H1 (cell line): ENCODE data around the gene RRM2. TPM values are rescaled to one million over a fixed set of nuclear protein-coding genes. Genes with fewer than 3 reads are reported as not detected.

Source experiments
- CTCF ChIA-PET: fragments of 300-600 bp; sonication (Branson Sonifier 250); formaldehyde crosslinking; loops from one replicate; lab custom pipeline; 2021; ENCODE audit not compliant: partially characterized antibody; lab: Charles Lee
- POLR2A ChIA-PET: fragments of 300-600 bp; sonication (Branson Sonifier 250); formaldehyde crosslinking; loops from one replicate; lab custom pipeline; 2021; ENCODE audit warnings: inconsistent platforms; ENCODE audit not compliant: partially characterized antibody; lab: Charles Lee
- DNase-seq, 2 experiments: peaks; one replicate each; pipeline versions ENCODE4 v3.0.0 to v3.0.0-alpha.2; 2010 to 2022; ENCODE audit warnings: low spot score in 2 of 2, low read depth in 1 of 2, mixed read lengths in 1 of 2
- FAIRE-seq: peaks from 2 replicates; lab custom pipeline; 2011; peaks lifted over from hg19 to GRCh38; lab: Jason Lieb, UNC
- H2AFZ ChIP-seq: 2 replicates; pipeline ENCODE4 v1.8.1; 2012; ENCODE audit warnings: low read length, inconsistent platforms
- H2AK5ac ChIP-seq: 2 replicates; pipeline ENCODE4 v1.6.1; 2013; ENCODE audit warnings: low read depth, low read length
- H2BK120ac ChIP-seq: replicated peaks from 2 replicates; pipeline ENCODE3; 2013; ENCODE audit warnings: low read depth, low read length, inconsistent platforms
- H2BK12ac ChIP-seq: 2 replicates; pipeline ENCODE4 v1.6.1; 2013; ENCODE audit warnings: low read depth, low read length
- H2BK15ac ChIP-seq: 2 replicates; pipeline ENCODE4 v1.6.1; 2013; ENCODE audit warnings: low read length
- H2BK20ac ChIP-seq: 2 replicates; pipeline ENCODE4 v1.6.1; 2013; ENCODE audit warnings: low read length
- H2BK5ac ChIP-seq: 2 replicates; pipeline ENCODE4 v1.6.1; 2013; ENCODE audit warnings: low read depth, low read length
- H3K14ac ChIP-seq: 2 replicates; pipeline ENCODE4 v1.6.1; 2013; ENCODE audit warnings: inconsistent platforms; ENCODE audit not compliant: insufficient read length
- H3K18ac ChIP-seq: 2 replicates; pipeline ENCODE4 v1.6.1; 2013; ENCODE audit warnings: low read length; ENCODE audit errors: extremely low read depth
- H3K23ac ChIP-seq: 2 replicates; pipeline ENCODE4 v1.6.1; 2013; ENCODE audit warnings: inconsistent platforms; ENCODE audit not compliant: insufficient read length
- H3K23me2 ChIP-seq: 2 replicates; pipeline ENCODE4 v1.6.1; 2013; ENCODE audit warnings: low read depth, low read length
- H3K27ac ChIP-seq: 2 replicates; pipeline ENCODE4 v1.6.1; 2011; ENCODE audit warnings: low read depth, low read length, inconsistent platforms
- H3K27me3 ChIP-seq, 4 experiments: replicated peaks in 1 of 4; 1 replicate in 1 of 4; 2 replicates in 3 of 4; pipeline versions ENCODE4 v1.6.1 to v1.8.1; 2011 to 2013; ENCODE audit warnings: low read length in 3 of 4, mild to moderate bottlenecking in 3 of 4, inconsistent platforms in 2 of 4, mixed read lengths in 2 of 4, moderate library complexity in 1 of 4; ENCODE audit not compliant: control insufficient read depth in 3 of 4, insufficient read depth in 3 of 4; ENCODE audit errors: extremely low read depth in 1 of 4
- H3K36me3 ChIP-seq, 4 experiments: 2 replicates each; pipeline versions ENCODE4 v1.6.1 to v1.8.1; 2011 to 2013; ENCODE audit warnings: mild to moderate bottlenecking in 4 of 4, low read length in 3 of 4, moderate library complexity in 2 of 4, control low read depth in 1 of 4, inconsistent platforms in 1 of 4; ENCODE audit not compliant: insufficient read depth in 4 of 4, control insufficient read depth in 2 of 4
- H3K4ac ChIP-seq: replicated peaks from 2 replicates; pipeline ENCODE3; 2013; ENCODE audit warnings: low read length, low read depth, mixed read lengths, inconsistent platforms; ENCODE audit not compliant: insufficient read length
- H3K4me1 ChIP-seq, 4 experiments: replicated peaks in 1 of 4; 1 replicate in 1 of 4; 2 replicates in 3 of 4; pipeline versions ENCODE4 v1.6.1 to v1.8.1; 2011 to 2013; ENCODE audit warnings: low read length in 3 of 4, inconsistent platforms in 2 of 4, mixed read lengths in 1 of 4; ENCODE audit not compliant: insufficient read depth in 4 of 4, control insufficient read depth in 3 of 4
- H3K4me2 ChIP-seq, 2 experiments: 2 replicates each; pipeline versions ENCODE4 v1.6.1 to v1.8.1; 2011 to 2013; ENCODE audit warnings: low read depth in 2 of 2, low read length in 2 of 2, control low read depth in 1 of 2, inconsistent platforms in 1 of 2, mild to moderate bottlenecking in 1 of 2; ENCODE audit not compliant: insufficient read depth in 1 of 2
- H3K4me3 ChIP-seq, 4 experiments: fragments of 200-600, 300-600 bp in 1 of 4; sonication (generic), shearing (Covaris generic), sonication (Bioruptor Twin) in 1 of 4; 2 replicates each; pipeline versions ENCODE4 v1.5.1 to v1.8.1; 2011 to 2016; ENCODE audit warnings: low read length in 4 of 4, low read depth in 3 of 4, control low read depth in 2 of 4, inconsistent platforms in 2 of 4, mild to moderate bottlenecking in 2 of 4, mixed read lengths in 1 of 4, moderate library complexity in 1 of 4; ENCODE audit not compliant: insufficient read depth in 2 of 4; ENCODE audit errors: extremely low read depth in 1 of 4
- H3K56ac ChIP-seq: replicated peaks from 2 replicates; pipeline ENCODE3; 2013; ENCODE audit warnings: low read depth, mild to moderate bottlenecking, mixed read lengths, low read length, inconsistent platforms; ENCODE audit not compliant: insufficient read length
- H3K79me1 ChIP-seq: 2 replicates; pipeline ENCODE4 v1.6.1; 2013; ENCODE audit warnings: low read depth, low read length, control low read depth
- H3K79me2 ChIP-seq, 2 experiments: 2 replicates each; pipeline versions ENCODE4 v1.6.1 to v1.8.1; 2012 to 2013; ENCODE audit warnings: low read length in 2 of 2, mild to moderate bottlenecking in 2 of 2, inconsistent platforms in 1 of 2; ENCODE audit not compliant: insufficient read depth in 2 of 2, control insufficient read depth in 1 of 2
- H3K9ac ChIP-seq, 4 experiments: replicated peaks in 1 of 4; 1 replicate in 1 of 4; 2 replicates in 3 of 4; pipeline versions ENCODE4 v1.6.1 to v1.8.1; 2011 to 2013; ENCODE audit warnings: low read depth in 3 of 4, low read length in 3 of 4, control low read depth in 2 of 4, mild to moderate bottlenecking in 2 of 4, moderate library complexity in 2 of 4, inconsistent platforms in 1 of 4; ENCODE audit errors: extremely low read depth in 1 of 4
- H3K9me3 ChIP-seq, 2 experiments: 2 replicates each; pipeline versions ENCODE4 v1.6.1 to v1.8.1; 2012 to 2013; ENCODE audit warnings: mild to moderate bottlenecking in 2 of 2, moderate library complexity in 2 of 2, control low read depth in 1 of 2, inconsistent platforms in 1 of 2, low read depth in 1 of 2, low read length in 1 of 2, mixed read lengths in 1 of 2; ENCODE audit not compliant: insufficient read depth in 2 of 2
- H4K20me1 ChIP-seq, 2 experiments: replicated peaks in 1 of 2; 2 replicates each; pipeline versions ENCODE3 to v1.8.1; 2011 to 2013; ENCODE audit warnings: inconsistent platforms in 2 of 2, low read length in 2 of 2, mild to moderate bottlenecking in 1 of 2; ENCODE audit not compliant: insufficient read depth in 2 of 2, control insufficient read depth in 1 of 2
- H4K5ac ChIP-seq: 2 replicates; pipeline ENCODE4 v1.6.1; 2013; ENCODE audit warnings: low read length, low read depth, mixed read lengths, inconsistent platforms; ENCODE audit not compliant: insufficient read length
- H4K8ac ChIP-seq: 2 replicates; pipeline ENCODE4 v1.8.0; 2013; ENCODE audit warnings: mild to moderate bottlenecking, moderate library complexity, low read length, inconsistent platforms; ENCODE audit not compliant: insufficient read depth; ENCODE audit errors: extremely low read depth
- H4K91ac ChIP-seq: replicated peaks from 2 replicates; pipeline ENCODE3; 2013; ENCODE audit warnings: low read length, mixed read lengths, inconsistent platforms; ENCODE audit not compliant: insufficient read length
- CEBPB ChIP-seq: IDR thresholded peaks from 2 replicates; pipeline ENCODE4 v1.6.1; 2012; ENCODE audit warnings: low read depth, low read length
- KDM1A ChIP-seq: fragments of 200-600, 300-600 bp; sonication (generic); IDR thresholded peaks from 2 replicates; pipeline ENCODE4 v1.7.1; 2016; ENCODE audit warnings: mild to moderate bottlenecking, low read length, borderline replicate concordance
- KDM4A ChIP-seq: IDR thresholded peaks from one replicate; pipeline ENCODE4 v1.7.1; 2012; ENCODE audit warnings: low read depth, mild to moderate bottlenecking, moderate library complexity, low read length, inconsistent platforms; ENCODE audit not compliant: severe bottlenecking
- POLR2A ChIP-seq, 2 experiments: IDR thresholded peaks; 1 replicate in 1 of 2; 2 replicates in 1 of 2; pipeline ENCODE4 v1.6.1; 2011; ENCODE audit warnings: low read depth in 2 of 2, low read length in 2 of 2, mild to moderate bottlenecking in 2 of 2; ENCODE audit errors: control extremely low read depth in 1 of 2
- SP2 ChIP-seq: IDR thresholded peaks from 2 replicates; pipeline ENCODE4 v1.6.1; 2012; ENCODE audit warnings: mild to moderate bottlenecking, low read length, inconsistent platforms
- WGBS, 2 experiments: shearing (Covaris generic) in 1 of 2; methylation state at CpG; one replicate each; pipeline versions ENCODE4 v1.1.6 to v1.1.7; 2013 to 2015; ENCODE audit warnings: low lambda C conversion rate in 2 of 2, mixed read lengths in 2 of 2, inconsistent platforms in 1 of 2, low coverage in 1 of 2, missing lambda C conversion rate in 1 of 2; ENCODE audit not compliant: insufficient replicate concordance in 2 of 2, insufficient coverage in 1 of 2, insufficient read length in 1 of 2; ENCODE audit errors: extremely low coverage in 1 of 2, missing lambda C conversion rate in 1 of 2; 5-methylcytosine and 5-hydroxymethylcytosine counted together
- polyA plus RNA-seq, 7 experiments: library from polyadenylated mRNA; depleted of rRNA in 3 of 7; stranded (reverse) in 5 of 7; unstranded in 2 of 7; fragments of >200 nt in 5 of 7; fragments of 200-250 nt in 2 of 7; gene quantifications; 1 replicate in 5 of 7; 2 replicates in 1 of 7; 4 replicates in 1 of 7; pipeline versions ENCODE4 v1.2.1 to v1.2.3, GENCODE V29; 2011 to 2013; ENCODE audit warnings: missing spikeins in 2 of 7, mixed read lengths in 2 of 7
- total RNA-seq: library from RNA; stranded (reverse); fragmentation: NEBNext Ultra II Directional; extraction: Animal tissue kit (Norgen Biotek cat#: 25700); gene quantifications from 2 replicates; pipeline ENCODE4 v1.2.1, GENCODE V29; 2021
- TF ChIP-seq, protein P1 (sequence below): IDR thresholded peaks from 2 replicates; pipeline ENCODE4 v1.6.1; 2011; ENCODE audit warnings: low read length, improper control_type of control experiment

Gene RRM2
- total and polyA plus RNA-seq, 2 of the 8 experiments (the other 6 are each of a cell fraction or from before 2014, with no cell fraction given) = 37.7 to 215 TPM

DNA sequence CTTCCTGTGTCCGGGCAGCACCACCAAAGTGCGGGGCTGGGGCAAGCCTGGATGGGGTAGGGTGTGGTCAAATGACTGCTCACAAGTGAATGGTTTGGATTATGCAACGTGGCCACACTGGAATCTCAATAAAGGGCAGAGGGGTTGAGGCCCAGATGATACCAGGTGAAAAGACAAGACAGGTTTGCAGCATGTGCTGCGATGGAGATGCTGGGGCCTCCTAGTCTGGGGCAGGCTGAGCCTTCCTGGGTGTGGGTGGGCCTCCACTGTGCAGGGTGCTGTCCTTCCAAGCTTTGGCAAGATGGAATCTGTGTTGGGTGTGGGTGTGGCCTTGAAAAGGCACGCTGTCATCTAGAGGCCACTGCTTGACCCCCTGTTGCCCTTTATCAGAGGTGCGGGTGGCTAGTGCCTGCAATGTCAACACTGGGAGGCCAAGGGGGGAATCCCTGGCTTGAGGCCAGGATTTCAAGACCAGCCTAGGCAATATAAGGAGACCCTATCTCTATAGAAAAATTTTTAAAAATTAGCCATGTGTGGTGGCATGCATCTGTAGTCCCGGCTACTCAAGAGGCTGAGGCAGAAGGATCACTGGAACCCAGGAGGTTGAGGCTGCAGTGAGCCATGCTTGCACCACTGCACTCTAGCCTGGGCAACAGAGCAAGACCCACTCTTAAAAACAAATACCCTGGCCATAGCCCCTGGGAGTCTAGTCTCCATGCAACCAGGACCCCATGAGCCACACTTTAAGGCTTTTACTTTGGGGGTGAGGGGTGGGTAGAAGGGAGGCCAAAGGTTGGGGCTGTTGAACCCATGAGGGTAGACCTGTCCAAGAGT is 13.8 kb downstream of the RRM2 start:
- Histone ChIP-seq H3K23ac (no peak overlapping the region), H3K79me2 (no peaks in the 10 kb centered on the region; a peak in 1 of 4 replicates), H2BK15ac (no peak overlapping the region), H3K18ac (no peak overlapping the region), H2AFZ (no peak overlapping the region), H3K9ac (no peak overlapping the region), H2BK20ac (no peak overlapping the region), H3K14ac (no peak overlapping the region), H3K36me3 (peaks cover 0 to 22% (median 3%) of the 10 kb centered on the region in 4 experiments; a peak in 4 of 8 replicates), H3K23me2 (no peaks in the 10 kb centered on the region), H3K27ac (no peak overlapping the region), H4K91ac (no peak overlapping the region), H2AK5ac (no peak overlapping the region), H3K27me3 (no peaks in the 10 kb centered on the region), H3K56ac (no peak overlapping the region), H3K79me1 (no peaks in the 10 kb centered on the region; the same call in 1 of the 2 replicates), H2BK120ac (no peak overlapping the region), H3K9me3 (no peaks in the 10 kb centered on the region), H3K4me3 (no peak overlapping the region), H2BK5ac (no peak overlapping the region), H4K5ac (no peak overlapping the region), H3K4ac (no peak overlapping the region), H4K8ac (peak overlapping the region; percentile 37; the same call in 1 of the 2 replicates), H3K4me1 (peaks cover 2 to 14% (median 5%) of the 10 kb centered on the region in 4 experiments; a peak in 5 of 7 replicates), H4K20me1 (peaks cover 7 to 8% of the 10 kb centered on the region in 2 experiments), H2BK12ac (no peak overlapping the region), H3K4me2 (no peak overlapping the region)
- WGBS, 2 experiments = 86% methylated on average over 7 of the region's 7 CpGs; no CpG with 5 or more reads in 1 of the 2 experiments
- no peak for TF ChIP-seq SP2
- no peak for TF ChIP-seq CEBPB
- no peak for TF ChIP-seq KDM4A
- TF ChIP-seq KDM1A = no peak
- TF ChIP-seq, protein P1, sequence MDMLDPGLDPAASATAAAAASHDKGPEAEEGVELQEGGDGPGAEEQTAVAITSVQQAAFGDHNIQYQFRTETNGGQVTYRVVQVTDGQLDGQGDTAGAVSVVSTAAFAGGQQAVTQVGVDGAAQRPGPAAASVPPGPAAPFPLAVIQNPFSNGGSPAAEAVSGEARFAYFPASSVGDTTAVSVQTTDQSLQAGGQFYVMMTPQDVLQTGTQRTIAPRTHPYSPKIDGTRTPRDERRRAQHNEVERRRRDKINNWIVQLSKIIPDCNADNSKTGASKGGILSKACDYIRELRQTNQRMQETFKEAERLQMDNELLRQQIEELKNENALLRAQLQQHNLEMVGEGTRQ = no peak
- peak in 1 of 2 experiments; percentile 53; a peak in 1 of 3 replicates for TF ChIP-seq POLR2A (IDR thresholded peaks at IDR 0.05; ENCODE audit: control extremely low read depth in 1 of 2, low read depth in 2 of 2, low read length in 2 of 2)
- FAIRE-seq (no peak), DNase-seq (no peak)
- ChIA-PET CTCF (interaction anchor here (1.0 to 11.2 kb wide), 2 partner anchors 8 to 104 kb away, joined by 3 to 141 read pairs; partner anchors contain the start of gene RRM2), POLR2A (interaction anchor here (1.0 to 8.5 kb wide), 4 partner anchors 11 to 51 kb away, joined by 3 to 87 read pairs (median 4); partner anchors contain the start of gene RRM2)
